Stimulated activated CD4-positive, alpha-beta T cell treated with anti-CD3 and anti-CD28 coated beads, Interleukin-12 subunit alpha, Interleukin-12 subunit beta, amount 100 ng/mL, for 4 hours (primary cell): Measurements from ENCODE around the gene MXD1.
A peak's percentile ranks its signal among the peaks of the same experiment; 100 is the strongest.
"Not testable (repeated sequence)": the region's sequence is repeated elsewhere in the genome, so short reads cannot be mapped to it uniquely, and the experiment has no call there.

Experiments
- DNase-seq: peaks from one replicate; pipeline ENCODE4 v3.0.0-alpha.2; 2020

MXD1 gene

GRCh38 chr2:69914950-69915945, at the start of gene MXD1:
Gene MXD1 (plus strand): TSS chr2:69915109. CDS start chr2:69915331, 222 bp downstream.
- peak; percentile 99 for DNase-seq

- no peak for DNase-seq
Measured at GRCh38 chr2:69888451-69888850, 26.5 kb upstream of the MXD1 start.

- DNase-seq = no peak
Measured at GRCh38 chr2:69889302-69889701, 25.6 kb upstream of the MXD1 start.

GRCh38 chr2:69890881-69891280, 24.0 kb upstream of the MXD1 start:
- DNase-seq = no peak

GRCh38 chr2:69892838-69893424, 22.0 kb upstream of the MXD1 start:
- DNase-seq = not testable (repeated sequence)

GRCh38 chr2:69893684-69894551, 21.0 kb upstream of the MXD1 start, which contains the start of gene SNRNP27:
Gene SNRNP27 (plus strand): TSS chr2:69893956. CDS start chr2:69893985, 29 bp downstream.
- peak; percentile 77 for DNase-seq

- not testable (repeated sequence) for DNase-seq
Measured at GRCh38 chr2:69894737-69895136, 20.2 kb upstream of the MXD1 start.

GRCh38 chr2:69902213-69902922, 12.5 kb upstream of the MXD1 start:
- no peak for DNase-seq

- no peak for DNase-seq
Measured at GRCh38 chr2:69907216-69907615, 7.7 kb upstream of the MXD1 start.

- no peak for DNase-seq
Measured at GRCh38 chr2:69911985-69912563, 2.8 kb upstream of the MXD1 start.

GRCh38 chr2:69914164-69914949, 552 bp upstream of the MXD1 start:
- no peak for DNase-seq

- DNase-seq = no peak
Measured at GRCh38 chr2:69916106-69916505, 1.2 kb downstream of the MXD1 start.

GRCh38 chr2:69917852-69918251, 2.9 kb downstream of the MXD1 start:
- DNase-seq = no peak

- no peak for DNase-seq
Measured at GRCh38 chr2:69918401-69918800, 3.5 kb downstream of the MXD1 start.

GRCh38 chr2:69923116-69923515, 8.2 kb downstream of the MXD1 start:
- DNase-seq = no peak

- DNase-seq = no peak
Measured at GRCh38 chr2:69926849-69927515, 12.1 kb downstream of the MXD1 start.

GRCh38 chr2:69931832-69932595, 17.1 kb downstream of the MXD1 start:
- DNase-seq = no peak

GRCh38 chr2:69932596-69932922, 17.6 kb downstream of the MXD1 start:
- DNase-seq = no peak

GRCh38 chr2:69933254-69933828, 18.4 kb downstream of the MXD1 start:
- DNase-seq = no peak
